ENCODE measurements around the gene AGTRAP. TPM values are rescaled to one million over a fixed set of nuclear protein-coding genes. Genes with fewer than 3 reads are reported as not detected.

Gene AGTRAP
- total RNA-seq, 3 donors from 2014 or later, result 61.9 to 74.7 (median 66.4) TPM

DNA sequence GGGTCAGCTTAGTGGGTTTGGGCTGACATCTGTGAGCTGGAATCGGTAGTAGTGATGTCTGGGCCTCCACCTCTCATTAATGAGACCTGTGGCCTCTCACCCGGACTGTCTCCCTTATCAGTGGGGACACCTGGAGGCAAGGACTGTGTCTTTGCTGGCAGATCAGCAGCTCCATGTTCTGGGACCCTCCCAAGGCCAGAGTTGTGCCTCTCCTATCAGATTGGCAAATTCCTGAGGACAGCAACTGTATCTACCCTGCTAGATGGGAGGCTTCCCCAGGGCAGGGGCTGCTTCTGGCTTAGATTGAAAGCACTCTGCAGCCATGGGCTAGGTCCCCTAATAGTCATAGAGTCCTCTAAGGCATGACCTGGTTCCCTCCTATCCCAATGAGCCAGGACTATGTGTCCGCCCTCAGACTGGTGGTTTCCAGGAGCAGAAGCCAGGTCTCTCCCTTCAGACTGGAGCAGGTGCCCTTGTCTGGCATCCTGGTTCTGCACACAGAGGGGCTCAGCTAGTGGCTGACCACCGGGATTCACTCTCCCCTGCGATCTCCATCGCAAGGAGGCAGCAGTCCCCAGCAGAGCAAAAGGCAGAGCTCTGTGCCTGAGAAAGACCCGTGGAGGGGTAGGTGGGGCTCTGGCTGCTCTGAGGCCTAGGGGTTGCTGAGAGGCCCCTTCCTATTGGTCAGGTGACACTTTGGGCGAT, 38.6 kb upstream of the AGTRAP start:
- intact Hi-C loops (cut with DNase I; ENCODE audit: low total_unique reads), result no loop called here
- Histone ChIP-seq H3K4me1 (no peaks in the 10 kb centered on the region), H3K27ac (no peak overlapping the region), H3K36me3 (no peaks in the 10 kb centered on the region), H3K9me3 (no peaks in the 10 kb centered on the region), H3K27me3 (peaks cover 0 to 11% of the 10 kb centered on the region in 2 donors), H3K4me3 (no peak overlapping the region)
- no peak for DNase-seq (ENCODE audit: low spot score in 2 of 2)
- TF ChIP-seq, protein P1, sequence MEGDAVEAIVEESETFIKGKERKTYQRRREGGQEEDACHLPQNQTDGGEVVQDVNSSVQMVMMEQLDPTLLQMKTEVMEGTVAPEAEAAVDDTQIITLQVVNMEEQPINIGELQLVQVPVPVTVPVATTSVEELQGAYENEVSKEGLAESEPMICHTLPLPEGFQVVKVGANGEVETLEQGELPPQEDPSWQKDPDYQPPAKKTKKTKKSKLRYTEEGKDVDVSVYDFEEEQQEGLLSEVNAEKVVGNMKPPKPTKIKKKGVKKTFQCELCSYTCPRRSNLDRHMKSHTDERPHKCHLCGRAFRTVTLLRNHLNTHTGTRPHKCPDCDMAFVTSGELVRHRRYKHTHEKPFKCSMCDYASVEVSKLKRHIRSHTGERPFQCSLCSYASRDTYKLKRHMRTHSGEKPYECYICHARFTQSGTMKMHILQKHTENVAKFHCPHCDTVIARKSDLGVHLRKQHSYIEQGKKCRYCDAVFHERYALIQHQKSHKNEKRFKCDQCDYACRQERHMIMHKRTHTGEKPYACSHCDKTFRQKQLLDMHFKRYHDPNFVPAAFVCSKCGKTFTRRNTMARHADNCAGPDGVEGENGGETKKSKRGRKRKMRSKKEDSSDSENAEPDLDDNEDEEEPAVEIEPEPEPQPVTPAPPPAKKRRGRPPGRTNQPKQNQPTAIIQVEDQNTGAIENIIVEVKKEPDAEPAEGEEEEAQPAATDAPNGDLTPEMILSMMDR (IDR thresholded peaks at IDR 0.05), result no peak
- no peak for TF ChIP-seq POLR2A (IDR thresholded peaks at IDR 0.05)
- TF ChIP-seq POLR2AphosphoS5 (IDR thresholded peaks at IDR 0.05), result no peak

DNA sequence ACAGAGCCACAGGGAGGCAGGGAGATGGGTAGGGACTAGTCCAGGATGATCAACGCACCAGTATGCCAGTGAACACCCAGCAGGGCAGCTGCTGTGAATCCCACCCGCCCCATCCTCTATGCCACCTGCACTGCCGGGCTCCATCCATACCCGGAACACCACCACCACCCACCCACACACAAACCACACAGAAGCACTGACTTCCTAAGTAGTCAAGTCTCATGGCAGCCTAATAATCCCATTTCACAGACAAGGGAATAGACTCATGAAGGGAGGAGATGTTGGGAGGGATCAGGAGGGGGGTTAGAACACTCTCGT, 38.1 kb upstream of the AGTRAP start:
- Histone ChIP-seq H3K4me1 (no peaks in the 10 kb centered on the region), H3K27me3 (peaks cover 0 to 6% of the 10 kb centered on the region in 2 donors), H3K4me3 (no peak overlapping the region), H3K9me3 (no peaks in the 10 kb centered on the region), H3K36me3 (no peaks in the 10 kb centered on the region), H3K27ac (no peak overlapping the region)
- no peak for TF ChIP-seq POLR2A (IDR thresholded peaks at IDR 0.05)
- TF ChIP-seq, protein P1 (IDR thresholded peaks at IDR 0.05), result no peak
- no peak for TF ChIP-seq POLR2AphosphoS5 (IDR thresholded peaks at IDR 0.05)
- no peak for DNase-seq (ENCODE audit: low spot score in 2 of 2)
- intact Hi-C loops (cut with DNase I; ENCODE audit: low total_unique reads), result no loop called here

DNA sequence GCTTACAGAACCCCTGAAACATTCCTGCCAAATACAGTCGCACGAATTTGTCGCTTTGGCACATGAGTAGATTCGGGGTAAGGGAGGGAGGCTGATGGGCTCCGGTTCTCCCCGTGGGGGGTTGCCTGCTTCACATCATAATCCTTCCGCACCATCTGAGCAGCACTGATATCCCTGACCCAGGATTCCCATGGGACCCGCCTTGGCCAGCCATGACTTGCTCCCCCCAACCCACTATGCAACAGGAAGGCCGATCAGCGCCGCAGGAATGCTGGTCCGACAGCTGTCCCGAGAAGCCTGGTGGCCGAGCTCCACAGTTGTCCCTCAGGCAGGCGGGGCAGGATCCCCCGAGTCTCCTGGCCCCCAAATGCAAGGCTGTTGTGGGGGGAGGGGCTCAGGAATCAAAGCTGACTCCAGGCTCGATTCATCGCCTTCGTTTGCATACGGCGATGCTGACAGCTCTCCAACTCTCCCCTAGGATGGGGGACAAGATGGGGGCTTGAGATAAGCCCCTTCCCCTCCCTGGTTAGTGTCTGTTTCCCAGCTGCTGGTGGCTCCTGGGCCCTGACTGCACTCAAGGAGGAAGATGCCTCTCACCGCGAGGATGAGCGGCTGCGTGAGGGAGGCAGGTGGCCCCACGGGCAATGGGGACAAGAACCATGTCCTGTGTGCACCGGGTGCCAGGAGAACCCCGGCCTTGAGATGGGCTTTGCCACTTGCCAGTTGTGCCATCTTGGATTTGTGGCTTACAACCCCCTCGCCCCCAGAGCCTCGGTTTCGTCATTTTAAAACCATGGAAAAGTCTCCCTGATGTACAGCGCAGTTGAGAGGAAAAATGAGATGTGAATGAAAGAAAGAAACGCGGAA, 35.1 kb upstream of the AGTRAP start:
- Histone ChIP-seq H3K27me3 (peaks cover 0 to 10% of the 10 kb centered on the region in 2 donors), H3K4me3 (peak overlapping the region in 2 of 3 donors; percentile 19 to 52)
- intact Hi-C loops (cut with DNase I; ENCODE audit: low total_unique reads), result no loop called here

DNA sequence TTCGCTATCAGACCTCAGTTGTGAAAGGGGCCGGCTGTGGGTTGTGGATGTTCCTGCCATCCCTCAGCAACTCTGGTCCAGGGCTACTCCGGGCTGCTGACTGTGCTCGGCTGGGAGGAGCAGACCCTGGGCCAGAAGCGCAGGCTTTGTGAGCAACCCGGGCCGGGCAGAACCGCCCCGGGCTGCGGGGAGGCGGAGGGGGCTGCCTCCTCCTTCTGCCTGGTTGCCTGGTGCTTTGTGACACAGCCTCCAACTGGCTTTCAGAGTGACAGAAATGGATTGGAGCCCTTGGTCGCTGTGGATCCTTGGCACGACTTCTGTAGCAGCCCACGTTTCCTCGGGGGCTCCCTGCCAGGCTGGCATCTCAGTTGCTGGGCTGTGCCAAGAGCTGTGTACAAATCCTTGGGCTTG, 34.4 kb upstream of the AGTRAP start:
- DNase-seq (ENCODE audit: low spot score in 2 of 2), result no peak
- H3K27ac ChIP-seq, result no peak overlapping the region
- H3K36me3 ChIP-seq, result no peaks in the 10 kb centered on the region
- TF ChIP-seq POLR2A (IDR thresholded peaks at IDR 0.05) (no peak), POLR2AphosphoS5 (IDR thresholded peaks at IDR 0.05) (no peak)
- TF ChIP-seq, protein P1 (IDR thresholded peaks at IDR 0.05), result no peak
- no peaks in the 10 kb centered on the region for H3K9me3 ChIP-seq
- no peaks in the 10 kb centered on the region for H3K4me1 ChIP-seq
- peaks cover 0 to 10% of the 10 kb centered on the region in 2 donors for H3K27me3 ChIP-seq
- intact Hi-C loops (cut with DNase I; ENCODE audit: low total_unique reads), result no loop called here
- H3K4me3 ChIP-seq, result peak overlapping the region in 2 of 3 donors; percentile 19 to 52

More for the DNA sequence above, 35.1 kb upstream of the AGTRAP start:
- Histone ChIP-seq H3K27ac (no peak overlapping the region), H3K9me3 (no peaks in the 10 kb centered on the region), H3K4me1 (no peaks in the 10 kb centered on the region), H3K36me3 (no peaks in the 10 kb centered on the region)
- TF ChIP-seq POLR2A (IDR thresholded peaks at IDR 0.05) (no peak), POLR2AphosphoS5 (IDR thresholded peaks at IDR 0.05) (no peak)
- TF ChIP-seq, protein P1 (IDR thresholded peaks at IDR 0.05), result no peak
- no peak for DNase-seq (ENCODE audit: low spot score in 2 of 2)

Data from breast epithelium (tissue), 4 donors.